HG03558 (cell line): Measurements from ENCODE around the gene VAT1.
"Not testable (repeated sequence)": the region's sequence is repeated elsewhere in the genome, so short reads cannot be mapped to it uniquely, and the experiment has no call there.

ENCODE experiments used
- ATAC-seq: cut with Tn5 transposase; IDR thresholded peaks from one replicate; pipeline ENCODE4 v1.9.1; 2021; ENCODE audit warnings: moderate number of reproducible peaks; ENCODE audit not compliant: unreplicated experiment; ENCODE audit errors: extremely low read depth

Gene VAT1

DNA sequence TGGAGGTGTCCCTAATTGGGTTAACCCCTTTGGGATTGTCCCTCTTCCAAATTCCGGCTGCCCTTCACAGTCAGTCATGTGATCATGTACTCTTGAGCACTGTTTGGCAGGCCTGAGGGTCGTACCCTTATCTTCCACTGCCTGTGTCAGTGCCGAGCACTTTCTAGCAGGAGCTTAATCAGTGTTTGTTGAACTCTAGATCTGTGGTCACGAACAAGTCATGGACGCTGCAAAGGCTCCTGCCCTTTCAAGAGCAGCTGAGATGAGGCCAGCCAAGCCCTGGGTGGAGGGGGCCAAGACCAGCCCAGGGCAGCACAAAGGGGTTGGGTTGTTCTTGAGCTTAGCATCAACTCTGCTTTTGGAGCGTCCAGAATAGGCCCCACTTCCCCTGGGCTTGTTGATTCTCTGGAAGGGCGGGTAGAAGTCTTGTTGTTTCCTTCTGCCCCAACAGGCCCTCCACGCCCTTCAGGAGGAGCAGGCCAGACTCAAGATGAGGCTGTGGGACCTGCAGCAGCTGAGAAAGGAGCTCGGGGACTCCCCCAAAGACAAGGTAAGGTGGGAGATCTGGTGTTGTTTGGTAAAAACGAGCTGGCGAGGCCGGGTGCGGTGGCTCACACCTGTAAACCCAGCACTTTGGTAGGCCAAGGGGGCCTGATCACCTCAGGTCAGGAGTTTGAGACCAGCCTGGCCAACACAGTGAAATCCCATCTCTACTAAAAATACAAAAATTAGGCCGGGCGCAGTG, 10.3 kb downstream of the VAT1 start:
- no peak for ATAC-seq

DNA sequence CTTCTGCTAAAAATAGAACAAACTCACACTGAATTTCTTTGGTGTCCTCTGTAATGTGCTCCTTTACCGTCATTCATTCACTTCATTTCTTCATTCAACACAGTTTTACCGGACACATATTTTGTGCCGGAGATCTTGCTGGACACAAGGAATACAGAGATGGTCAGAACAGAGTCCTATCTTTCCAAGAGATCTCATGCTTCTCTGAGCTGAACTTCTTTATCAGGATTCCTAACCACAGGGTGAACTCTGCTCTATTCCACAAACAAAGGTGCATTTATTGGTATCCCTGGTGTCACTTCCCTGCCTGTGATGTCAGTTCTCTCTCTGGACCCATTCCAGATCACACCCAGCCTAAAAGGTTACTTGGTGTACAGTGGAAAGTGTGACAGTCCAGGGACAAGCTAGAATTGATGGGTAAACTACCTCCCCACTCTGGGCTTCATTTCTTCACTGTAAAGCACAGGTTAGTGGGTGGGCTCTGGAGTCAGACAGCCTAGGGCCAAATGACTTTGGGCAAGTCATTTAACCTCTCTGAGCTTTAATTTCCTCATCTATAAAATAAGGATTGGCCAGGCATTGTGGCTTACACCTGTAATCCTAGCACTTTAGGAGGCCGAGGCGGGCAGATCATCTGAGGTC, 11.4 kb downstream of the VAT1 start:
- no peak for ATAC-seq

DNA sequence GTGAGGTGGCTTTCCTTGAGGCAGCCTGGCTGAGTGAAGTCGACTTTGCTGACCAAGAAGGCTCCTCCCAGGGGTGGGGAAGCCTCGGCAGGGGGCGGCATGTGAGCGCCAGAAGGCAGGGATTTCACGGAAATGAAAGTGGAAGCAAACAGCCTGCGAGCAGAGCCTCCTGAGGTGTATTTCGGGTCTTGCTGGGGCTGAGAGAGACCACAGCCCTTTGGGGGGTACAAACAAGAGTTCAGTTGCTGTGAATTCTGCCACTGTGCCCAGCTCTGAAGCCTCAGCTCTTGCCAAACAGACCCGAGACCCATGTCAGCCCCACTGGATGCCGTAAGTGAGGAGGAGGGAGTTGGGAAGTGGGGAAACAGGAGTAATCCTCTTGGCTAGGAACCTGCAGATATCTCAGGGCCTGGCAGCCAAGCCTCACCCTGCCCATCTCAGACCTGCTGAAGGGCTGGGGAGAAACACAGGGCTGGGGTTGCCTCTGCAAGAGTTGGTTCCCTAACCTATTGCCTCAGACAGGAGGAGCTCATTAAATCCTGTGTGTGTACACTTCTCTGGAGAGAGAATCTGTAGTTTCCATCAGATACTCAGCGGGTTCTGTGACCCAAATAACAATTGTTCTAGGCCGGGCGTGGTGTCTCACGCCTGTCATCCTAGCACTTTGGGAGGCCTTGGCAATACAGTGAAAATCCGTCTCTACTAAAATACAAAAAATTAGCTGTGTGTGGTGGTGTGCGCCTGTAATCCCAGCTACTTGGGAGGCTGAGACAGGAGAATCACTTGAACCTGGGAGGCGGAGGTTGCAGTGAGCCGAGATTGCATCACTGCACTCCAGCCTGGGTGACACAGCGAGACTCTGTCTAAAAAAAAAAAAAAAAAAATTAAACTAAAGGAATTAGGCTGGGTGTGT, 15.3 kb downstream of the VAT1 start, which contains the start of gene IFI35:
TSS of gene IFI35 (plus strand) at position 146 of the 913 bp plus-strand sequence. CDS start at position 310, 164 bp downstream.
- no peak for ATAC-seq

DNA sequence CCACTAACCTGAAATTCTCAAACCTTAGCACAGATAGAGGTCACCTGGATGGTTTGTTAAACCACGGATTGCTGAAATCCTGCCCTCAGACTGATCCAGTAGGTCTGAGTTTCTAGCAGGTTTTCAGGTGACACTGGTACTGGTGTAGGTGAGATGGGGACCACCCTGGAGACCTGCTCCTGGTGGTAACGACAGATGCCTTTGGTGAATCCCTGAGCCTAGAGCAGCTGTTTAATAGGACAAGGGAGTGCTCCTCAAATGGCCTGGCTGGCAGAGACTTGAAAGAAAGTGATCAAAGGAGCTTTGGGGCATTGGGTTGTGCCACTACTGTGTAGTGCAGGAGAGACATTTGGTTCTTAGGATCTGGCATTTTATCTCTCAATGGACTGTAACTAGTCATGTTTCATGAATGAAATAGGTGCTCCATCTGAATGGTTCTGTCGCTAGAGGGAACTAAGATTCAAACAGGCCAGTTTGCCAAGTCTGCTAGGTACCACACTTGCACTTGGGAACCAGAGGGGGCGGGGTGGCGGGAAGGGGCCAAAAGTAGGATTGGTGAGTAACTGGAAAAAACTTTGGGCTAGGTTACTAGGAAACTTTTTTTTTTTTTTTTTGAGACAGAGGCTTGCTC, 18.5 kb downstream of the VAT1 start:
- no peak for ATAC-seq

DNA sequence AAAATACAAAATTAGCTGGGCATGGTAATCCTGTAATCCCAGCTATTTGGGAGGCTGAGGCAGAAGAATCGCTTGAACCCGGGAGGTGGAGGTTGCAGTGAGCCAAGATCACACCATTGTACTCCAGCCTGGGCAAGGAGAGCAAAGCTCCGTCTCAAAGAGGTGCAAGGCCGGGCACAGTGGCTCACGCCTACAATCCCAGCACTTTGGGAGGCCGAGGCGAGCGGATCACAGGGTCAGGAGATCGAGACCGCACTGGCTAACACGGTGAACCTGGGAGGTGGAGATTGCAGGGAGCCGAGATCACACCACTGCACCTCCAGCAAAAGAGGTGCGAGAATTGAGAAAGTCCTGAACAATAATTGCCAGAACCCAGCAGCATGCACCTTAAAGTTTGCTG, 21.3 kb downstream of the VAT1 start:
- ATAC-seq = not testable (repeated sequence)

DNA sequence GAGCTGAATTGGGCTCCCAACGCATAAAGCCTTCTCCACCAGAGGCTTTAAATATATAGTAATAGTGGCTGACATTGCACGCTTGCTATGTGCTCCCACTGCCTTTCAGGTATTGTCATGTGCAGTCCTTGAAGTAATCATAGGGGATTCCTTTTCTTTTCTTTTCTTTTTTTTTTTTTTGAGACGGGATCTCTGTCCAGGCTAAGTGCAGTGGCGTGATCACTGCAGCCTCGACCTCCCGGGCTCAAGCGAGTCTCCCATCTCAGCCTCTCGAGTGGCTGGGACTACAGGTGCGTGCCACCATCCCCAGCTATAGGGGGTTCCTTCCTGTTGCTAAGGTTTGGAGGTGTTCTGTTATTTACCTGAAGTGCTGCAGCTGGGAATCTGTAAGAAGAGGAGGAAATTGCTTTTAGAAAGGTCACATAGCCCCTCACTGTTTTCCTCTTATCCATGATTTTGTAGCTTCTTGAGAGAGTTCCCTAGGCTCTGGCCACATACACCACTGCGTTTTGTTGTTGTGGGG, 23.1 kb downstream of the VAT1 start:
- ATAC-seq = no peak

DNA sequence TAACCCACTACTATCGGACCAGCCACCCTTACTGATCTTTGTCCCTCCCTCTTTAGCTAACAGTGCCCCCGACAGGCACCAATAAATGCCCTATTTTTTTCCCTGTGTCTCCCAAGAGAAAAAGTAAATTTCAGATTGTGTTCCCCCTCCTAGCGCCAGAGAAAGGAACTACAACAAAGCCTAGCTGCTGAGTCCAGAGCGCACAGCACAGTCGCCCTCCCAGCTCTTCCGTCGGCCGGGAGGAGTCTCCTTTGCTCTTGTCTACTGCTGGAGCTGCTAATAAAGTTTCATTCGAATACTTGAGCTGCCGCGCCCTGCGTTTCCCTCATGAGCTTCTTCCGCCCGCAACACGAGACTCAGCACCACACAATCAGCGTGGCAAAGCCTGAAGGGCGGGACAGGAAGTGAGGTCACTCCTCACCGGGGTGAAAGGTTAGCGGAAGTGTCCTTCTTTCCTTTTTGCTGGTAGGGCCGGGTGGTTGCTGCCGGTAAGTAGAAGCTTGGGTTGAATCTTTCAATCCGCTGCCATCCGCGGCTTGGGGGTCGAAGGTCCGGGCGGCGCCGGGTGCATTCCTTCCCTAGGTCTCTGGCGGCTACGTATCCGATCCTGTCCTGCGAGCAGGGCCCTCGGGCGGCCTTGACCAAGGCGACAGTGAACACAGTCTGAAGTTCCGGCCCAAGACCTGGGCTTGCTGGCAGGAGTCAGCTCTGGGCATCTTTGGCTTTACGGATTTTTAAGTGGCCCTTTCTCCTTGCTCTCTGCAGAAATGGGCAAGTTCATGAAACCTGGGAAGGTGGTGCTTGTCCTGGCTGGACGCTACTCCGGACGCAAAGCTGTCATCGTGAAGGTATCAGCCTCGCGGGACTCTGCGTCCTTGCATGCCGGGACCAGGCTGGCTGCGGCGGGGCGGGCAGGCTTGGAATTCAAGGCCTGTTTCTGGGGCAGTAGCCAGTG, 23.9 kb downstream of the VAT1 start, which contains the start of gene RPL27:
TSS of gene RPL27 (plus strand) at position 436 of the 955 bp plus-strand sequence. CDS start at position 768, 332 bp downstream.
- ATAC-seq = peak; percentile 81

DNA sequence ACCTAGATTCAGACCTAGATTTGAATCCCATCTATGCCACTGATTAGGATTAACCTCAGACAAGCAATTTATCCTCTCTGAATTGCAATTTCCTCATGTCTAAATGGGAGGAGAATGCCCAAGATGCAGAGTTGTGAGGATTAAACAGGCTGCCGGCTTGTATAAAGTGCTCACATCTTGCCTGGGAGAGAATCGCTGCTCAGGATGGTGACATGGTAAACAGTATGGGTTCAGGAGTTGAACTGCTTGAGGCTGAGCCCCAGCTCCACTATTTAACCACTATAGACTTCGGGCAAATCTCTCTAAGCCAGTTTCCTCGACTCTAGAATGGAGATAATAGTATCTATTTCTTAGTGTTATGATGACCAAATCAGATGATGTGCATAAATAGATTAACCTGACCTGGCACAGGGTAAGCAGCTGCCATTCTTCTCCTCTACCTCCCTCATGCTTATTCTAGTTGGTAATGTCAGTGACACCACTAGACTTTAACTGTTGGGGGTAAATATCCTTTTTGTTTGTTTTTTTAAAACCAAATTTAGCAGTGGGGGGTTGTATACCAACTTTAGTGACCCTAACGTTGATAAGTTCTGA, 24.7 kb downstream of the VAT1 start:
- ATAC-seq = no peak

DNA sequence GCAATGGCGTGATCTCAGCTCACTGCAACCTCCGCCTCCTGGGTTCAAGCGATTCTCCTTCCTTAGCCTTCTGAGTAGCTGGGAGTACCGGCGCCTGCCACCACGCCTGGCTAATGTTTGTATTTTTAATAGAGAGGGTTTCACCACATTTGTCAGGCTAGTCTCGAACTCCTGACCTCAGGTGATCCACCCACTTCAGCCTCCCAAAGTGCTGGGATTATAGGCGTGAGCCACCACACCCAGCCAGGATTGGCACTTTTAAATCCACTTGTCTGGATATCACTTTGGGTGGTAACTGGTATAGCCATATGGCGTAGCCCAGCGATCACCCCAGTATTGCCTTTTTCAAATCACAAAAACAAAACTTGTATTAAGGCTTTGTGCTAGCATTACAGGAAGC, 28.3 kb downstream of the VAT1 start:
- not testable (repeated sequence) for ATAC-seq

DNA sequence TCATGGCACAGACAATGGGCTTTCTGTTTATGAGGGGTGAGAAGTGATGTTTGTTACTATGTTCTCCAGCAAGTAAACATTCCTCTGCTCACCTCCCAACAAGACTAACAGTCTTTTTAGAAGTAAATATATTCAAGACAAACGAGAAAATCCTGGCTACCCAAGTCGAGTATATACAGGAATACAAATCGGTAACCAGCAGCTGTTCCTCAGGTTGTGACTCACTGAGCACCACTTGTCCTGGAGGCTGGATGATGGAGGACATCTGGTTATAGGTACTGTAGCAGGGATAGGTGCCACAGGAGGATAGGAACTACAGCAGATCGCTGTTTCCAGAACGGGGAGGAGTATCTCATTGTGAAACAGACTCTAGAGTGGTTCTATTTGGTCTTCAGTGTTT, 29.3 kb downstream of the VAT1 start:
- ATAC-seq = no peak

DNA sequence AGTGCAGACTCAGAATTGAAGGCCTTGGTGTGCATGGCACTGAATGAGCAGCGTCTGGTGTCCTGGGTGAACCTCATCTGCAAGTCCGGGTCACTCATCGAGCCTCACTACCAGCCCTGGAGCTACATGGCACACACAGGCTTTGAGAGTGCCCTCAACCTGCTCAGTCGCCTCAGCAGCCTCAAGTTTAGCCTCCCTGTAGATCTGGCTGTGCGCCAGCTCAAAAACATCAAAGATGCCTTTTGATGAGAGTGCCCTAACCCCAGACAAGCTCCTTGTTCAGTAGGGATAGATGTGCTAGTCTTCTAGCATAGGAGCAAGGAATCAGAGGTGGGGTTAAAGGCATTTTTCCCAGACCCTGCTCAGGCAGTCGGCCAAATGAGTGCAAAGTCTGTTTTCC, 30.7 kb downstream of the VAT1 start:
- ATAC-seq = no peak

DNA sequence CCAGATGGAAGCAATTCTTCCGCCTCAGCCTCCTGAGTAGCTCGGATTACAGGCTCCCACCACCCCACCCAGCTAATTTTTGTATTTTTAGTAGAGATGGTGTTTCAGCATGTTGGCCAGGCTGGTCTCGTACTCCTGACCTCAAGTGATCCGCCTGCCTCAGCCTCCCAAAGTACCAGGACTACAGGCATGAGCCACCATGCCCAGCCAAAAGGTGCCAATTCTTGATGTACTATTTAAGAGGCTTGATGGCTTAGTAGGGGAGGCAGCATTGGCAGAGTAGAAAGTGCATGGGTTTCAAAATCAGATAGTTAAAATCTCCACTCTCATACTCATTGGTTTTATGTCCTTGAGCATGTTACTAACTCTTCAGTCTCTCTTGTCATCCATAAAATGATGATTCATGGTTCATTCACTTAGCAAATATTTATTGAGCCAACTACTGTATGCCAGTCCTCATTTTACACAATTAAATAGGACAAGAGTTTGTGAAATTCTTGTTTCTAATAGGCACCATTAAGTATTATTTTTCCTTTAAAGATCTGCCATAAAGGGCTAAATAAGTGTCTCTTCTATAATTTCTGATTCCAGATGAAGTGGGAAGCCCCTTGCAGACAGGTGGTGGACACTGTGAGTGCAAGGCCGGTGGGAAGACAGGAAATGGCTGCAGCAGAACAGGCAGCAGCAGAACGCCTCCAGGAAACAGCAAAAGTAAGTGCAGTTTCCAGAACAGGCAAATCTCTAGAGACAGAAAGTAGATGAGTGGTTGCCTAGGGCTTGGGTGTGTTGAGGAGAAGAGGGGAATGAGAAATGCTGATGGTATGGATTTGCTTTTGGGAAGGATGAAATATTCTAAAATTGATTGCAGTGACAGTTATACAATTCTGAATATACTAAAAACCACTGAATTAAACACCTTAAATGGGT, 32.2 kb downstream of the VAT1 start:
- no peak for ATAC-seq

DNA sequence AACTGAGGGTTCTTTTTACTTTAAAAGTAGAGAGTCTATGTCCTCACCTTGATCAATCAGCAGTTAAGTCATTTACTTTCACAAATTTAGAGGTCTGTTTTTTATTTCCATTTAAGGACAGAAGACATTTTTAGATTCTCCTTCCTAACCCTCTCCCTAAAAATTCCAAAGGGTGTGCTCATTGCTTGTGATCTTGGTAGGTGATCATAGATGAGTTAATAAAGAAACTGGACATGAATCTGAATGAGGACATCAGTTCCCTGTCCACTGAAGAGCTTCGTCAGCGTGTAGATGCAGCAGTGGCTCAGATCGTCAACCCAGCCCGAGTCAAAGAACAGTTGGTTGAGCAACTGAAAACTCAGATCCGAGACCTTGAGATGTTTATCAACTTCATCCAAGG, 33.0 kb downstream of the VAT1 start:
- no peak for ATAC-seq

DNA sequence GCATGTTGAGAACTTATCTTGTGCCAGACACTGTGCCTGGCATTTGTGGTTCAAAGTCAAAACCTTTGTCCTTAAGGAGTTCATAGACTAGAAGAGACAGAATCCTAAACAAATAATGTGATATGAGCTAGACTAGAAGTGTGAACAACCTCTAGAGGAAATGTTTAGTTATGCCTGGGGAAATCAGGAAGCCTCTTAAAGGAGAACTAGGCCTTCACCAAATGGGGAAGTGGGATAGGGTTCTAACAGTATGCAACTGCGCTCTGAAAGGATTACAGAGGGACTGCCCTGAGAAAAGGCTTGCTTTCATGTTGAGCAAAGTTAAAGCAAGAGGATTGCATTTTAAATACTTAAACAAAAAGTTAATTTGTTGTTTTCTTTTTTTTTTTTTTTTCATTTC, 37.0 kb downstream of the VAT1 start:
- no peak for ATAC-seq

DNA sequence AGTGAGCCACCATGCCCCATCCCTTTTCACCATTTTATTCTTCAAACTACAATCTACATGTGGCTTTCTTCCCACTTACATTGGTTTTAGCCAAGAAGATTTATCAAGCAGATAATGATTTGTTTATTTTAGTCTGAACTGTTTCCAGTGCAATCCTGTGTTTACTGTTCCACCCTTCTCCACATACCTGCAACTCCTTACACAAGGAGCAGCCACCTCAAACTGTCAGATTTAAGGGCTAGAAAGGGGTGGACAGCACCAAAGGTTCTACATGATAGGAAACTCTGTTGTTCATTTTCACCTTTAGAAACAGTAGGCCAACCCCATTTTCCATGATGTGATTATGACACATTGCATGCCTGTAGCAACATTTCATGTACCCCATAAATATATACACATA, 39.9 kb downstream of the VAT1 start:
- no peak for ATAC-seq

DNA sequence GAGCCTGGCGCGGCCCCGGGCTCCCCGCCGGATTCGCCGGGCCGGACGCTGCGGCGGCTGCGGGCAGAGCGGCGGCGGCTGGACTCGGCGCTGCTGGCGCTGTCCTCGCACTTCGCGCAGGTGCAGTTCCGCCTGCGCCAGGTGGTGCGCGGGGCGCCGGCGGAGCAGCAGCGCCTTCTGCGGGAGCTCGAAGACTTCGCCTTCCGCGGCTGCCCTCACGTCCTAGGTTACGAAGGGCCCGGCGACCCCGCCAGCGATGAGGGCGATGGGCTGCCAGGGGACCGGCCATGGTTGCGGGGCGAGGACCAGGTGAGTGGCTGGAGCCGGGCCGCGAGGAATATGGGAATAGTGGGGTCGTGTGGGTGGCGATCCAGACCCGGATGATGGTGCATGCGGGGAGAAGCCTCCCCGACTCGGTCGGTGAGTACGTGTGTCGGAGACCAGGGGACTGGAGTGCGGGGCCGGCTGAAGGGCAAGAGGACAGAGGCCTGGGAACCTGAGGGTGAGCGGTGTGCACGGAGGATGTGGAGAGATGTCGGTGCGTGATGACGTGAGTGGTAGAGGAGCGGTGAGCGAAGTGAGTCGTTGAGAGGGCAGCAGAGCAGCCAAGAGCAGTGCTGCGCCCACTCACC, 41.3 kb downstream of the VAT1 start:
- ATAC-seq = no peak

DNA sequence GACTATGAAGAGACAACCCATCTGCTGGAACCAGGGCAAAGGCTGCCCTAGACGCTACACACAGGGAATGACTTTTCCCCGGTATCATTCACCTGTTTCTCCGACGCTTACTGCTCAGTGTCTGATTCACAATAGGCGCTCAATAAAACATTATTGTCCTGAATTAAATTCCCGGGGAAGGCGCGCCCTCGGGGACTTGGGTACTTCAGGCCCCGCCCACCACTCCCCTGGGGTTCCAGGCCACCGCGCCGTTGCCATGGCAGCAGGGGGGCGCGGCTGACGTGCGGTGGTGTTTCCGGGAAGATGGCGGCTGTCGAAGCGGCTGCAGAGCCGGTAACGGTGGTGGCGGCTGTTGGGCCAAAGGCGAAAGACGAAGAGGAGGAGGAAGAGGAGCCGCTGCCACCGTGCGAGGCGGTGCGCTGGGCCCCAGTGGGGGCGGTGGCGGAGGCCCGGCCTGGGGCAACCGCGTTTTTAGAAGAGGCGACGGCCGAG, 41.9 kb downstream of the VAT1 start, which contains the start of gene RUNDC1:
TSS of gene RUNDC1 (plus strand) at position 292 of the 492 bp plus-strand sequence. CDS start at position 304, 12 bp downstream.
- ATAC-seq = no peak
